ENCODE data around the gene MIA2.
A peak's percentile ranks its signal among the peaks of the same experiment; 100 is the strongest.
"Not testable (repeated sequence)": the region's sequence is repeated elsewhere in the genome, so short reads cannot be mapped to it uniquely, and the experiment has no call there.

MIA2 gene

DNA sequence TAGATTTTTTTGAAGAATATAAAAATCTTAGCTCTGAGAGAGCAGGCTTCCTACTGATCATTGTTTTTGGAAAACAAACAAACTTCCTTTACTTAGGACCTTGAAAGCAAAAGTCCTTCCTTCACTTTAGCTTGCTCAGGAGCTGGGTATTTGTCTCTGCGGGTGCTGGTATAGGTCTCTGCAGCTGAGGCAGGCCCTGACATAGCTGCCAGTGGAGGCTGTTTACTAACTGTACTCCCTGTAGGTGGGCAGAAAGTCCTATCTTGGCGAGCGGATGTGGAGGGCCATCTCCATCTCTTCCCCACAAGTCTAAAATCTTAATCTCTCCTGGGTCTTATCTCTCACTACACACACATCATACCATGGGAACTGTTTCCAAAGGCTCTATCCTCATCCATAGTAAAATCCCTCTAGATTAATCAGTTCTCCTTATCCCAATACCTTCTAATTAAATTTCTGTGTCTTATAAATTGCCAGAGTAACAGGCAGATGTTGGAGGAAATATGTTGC is 4.1 kb upstream of the MIA2 start:
- no peaks in the 10 kb centered on the region for H3K79me2 ChIP-seq (ENCODE audit: control insufficient read depth, low read length)
- H3K4me1 ChIP-seq (ENCODE audit: control insufficient read depth, low read length): no peaks in the 10 kb centered on the region
- H3K36me3 ChIP-seq (ENCODE audit: control insufficient read depth, low read length): no peaks in the 10 kb centered on the region
- no peak overlapping the region for H3K4me3 ChIP-seq (ENCODE audit: low read length)
- H3K4me2 ChIP-seq (ENCODE audit: low read length): no peak overlapping the region
- H3K27me3 ChIP-seq (ENCODE audit: control insufficient read depth, low read length): no peaks in the 10 kb centered on the region
- no peak overlapping the region for H3K27ac ChIP-seq (ENCODE audit: low read depth, low read length)
- no peak for TF ChIP-seq EZH2phosphoT487 (IDR thresholded peaks at IDR 0.05; ENCODE audit: borderline replicate concordance, low read length)
- TF ChIP-seq, protein P1, sequence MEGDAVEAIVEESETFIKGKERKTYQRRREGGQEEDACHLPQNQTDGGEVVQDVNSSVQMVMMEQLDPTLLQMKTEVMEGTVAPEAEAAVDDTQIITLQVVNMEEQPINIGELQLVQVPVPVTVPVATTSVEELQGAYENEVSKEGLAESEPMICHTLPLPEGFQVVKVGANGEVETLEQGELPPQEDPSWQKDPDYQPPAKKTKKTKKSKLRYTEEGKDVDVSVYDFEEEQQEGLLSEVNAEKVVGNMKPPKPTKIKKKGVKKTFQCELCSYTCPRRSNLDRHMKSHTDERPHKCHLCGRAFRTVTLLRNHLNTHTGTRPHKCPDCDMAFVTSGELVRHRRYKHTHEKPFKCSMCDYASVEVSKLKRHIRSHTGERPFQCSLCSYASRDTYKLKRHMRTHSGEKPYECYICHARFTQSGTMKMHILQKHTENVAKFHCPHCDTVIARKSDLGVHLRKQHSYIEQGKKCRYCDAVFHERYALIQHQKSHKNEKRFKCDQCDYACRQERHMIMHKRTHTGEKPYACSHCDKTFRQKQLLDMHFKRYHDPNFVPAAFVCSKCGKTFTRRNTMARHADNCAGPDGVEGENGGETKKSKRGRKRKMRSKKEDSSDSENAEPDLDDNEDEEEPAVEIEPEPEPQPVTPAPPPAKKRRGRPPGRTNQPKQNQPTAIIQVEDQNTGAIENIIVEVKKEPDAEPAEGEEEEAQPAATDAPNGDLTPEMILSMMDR (IDR thresholded peaks at IDR 0.05; ENCODE audit: low read depth, low read length, poor library complexity, severe bottlenecking): no peak
- no peaks in the 10 kb centered on the region for H4K20me1 ChIP-seq (ENCODE audit: control insufficient read depth, insufficient read depth, low read depth, low read length)
- no peaks in the 10 kb centered on the region for H3K9me2 ChIP-seq (replicated peaks; ENCODE audit: control insufficient read depth, low read length)
- H3K9me3 ChIP-seq (ENCODE audit: control insufficient read depth, insufficient read depth, low read length): no peaks in the 10 kb centered on the region
- H3F3A ChIP-seq (ENCODE audit: control insufficient read depth, insufficient read depth): no peaks in the 10 kb centered on the region

DNA sequence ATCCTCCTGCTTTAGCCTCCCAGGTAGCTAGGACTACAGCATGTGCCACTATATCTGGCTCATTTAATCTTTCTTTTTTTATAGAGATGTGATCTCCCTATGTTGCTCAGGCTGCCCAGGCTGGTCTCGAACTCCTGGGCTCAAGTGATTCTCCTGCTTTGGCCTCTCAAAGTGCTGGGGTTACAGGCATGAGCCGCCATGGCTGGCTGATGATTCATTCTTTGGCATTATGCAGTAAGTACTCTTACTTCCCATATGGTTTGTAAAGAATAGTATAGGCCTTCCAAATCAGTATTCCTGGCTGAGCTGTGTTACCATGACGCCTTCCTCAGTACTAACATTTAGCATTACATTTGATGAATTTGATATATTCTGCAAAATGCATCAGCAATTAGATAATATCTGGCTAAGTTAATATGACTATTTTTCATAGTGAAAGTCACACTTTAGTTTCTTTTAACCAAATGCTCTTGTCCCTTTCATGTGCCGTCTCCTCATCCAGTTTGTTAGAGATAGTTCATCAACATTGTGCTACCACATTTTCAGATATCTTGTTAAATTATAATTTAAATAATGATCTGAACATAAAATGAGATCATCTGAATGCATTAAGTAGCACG is 3.2 kb upstream of the MIA2 start:
- no peak overlapping the region for H3K27ac ChIP-seq (ENCODE audit: low read depth, low read length)
- no peak overlapping the region for H3K4me2 ChIP-seq (ENCODE audit: low read length)
- H3K79me2 ChIP-seq (ENCODE audit: control insufficient read depth, low read length): no peaks in the 10 kb centered on the region
- H3K9me3 ChIP-seq (ENCODE audit: control insufficient read depth, insufficient read depth, low read length): no peaks in the 10 kb centered on the region
- no peaks in the 10 kb centered on the region for H3K36me3 ChIP-seq (ENCODE audit: control insufficient read depth, low read length)
- no peaks in the 10 kb centered on the region for H3F3A ChIP-seq (ENCODE audit: control insufficient read depth, insufficient read depth)
- H3K4me3 ChIP-seq (ENCODE audit: low read length): no peak overlapping the region
- no peaks in the 10 kb centered on the region for H4K20me1 ChIP-seq (ENCODE audit: control insufficient read depth, insufficient read depth, low read depth, low read length)
- TF ChIP-seq EZH2phosphoT487 (IDR thresholded peaks at IDR 0.05; ENCODE audit: borderline replicate concordance, low read length): no peak
- no peaks in the 10 kb centered on the region for H3K4me1 ChIP-seq (ENCODE audit: control insufficient read depth, low read length)
- no peaks in the 10 kb centered on the region for H3K9me2 ChIP-seq (replicated peaks; ENCODE audit: control insufficient read depth, low read length)
- no peaks in the 10 kb centered on the region for H3K27me3 ChIP-seq (ENCODE audit: control insufficient read depth, low read length)

DNA sequence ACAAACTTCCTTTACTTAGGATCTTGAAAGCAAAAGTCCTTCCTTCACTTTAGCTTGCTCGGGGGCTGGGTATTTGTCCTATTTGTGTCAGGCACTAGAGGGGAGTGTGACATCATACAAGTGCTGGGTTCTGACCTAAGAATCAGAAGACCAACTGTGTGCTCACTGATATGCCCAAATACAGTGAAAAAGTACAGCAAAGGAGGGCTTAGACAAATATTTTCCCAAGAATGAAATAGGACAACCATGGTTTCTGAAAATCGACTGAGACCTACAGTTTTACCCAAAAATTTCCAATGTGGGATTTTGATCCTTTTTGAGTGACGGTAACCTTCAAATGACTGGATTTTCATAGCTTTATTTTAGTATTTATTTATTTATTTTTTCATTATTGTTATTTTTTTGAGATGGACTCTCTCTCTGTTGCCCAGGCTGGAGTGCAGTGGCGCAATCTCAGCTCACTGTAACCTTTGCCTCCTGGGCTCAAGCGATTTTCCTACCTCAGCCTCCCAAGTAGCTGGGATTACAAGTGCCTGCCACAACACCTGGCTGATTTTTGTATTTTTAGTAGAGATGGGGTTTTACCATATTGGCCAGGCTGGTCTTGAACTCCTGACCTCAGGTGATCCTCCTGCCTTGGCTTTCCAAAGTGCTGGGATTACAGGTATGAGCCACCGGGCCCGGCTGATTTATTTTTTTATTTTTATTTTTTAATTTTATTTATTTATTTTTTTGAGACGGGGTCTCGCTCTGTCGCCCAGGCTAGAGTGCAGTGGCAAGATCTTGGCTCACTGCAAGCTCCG is 1.8 kb upstream of the MIA2 start:
- H3K36me3 ChIP-seq (ENCODE audit: control insufficient read depth, low read length); H3K4me2 ChIP-seq (ENCODE audit: low read length); H3K79me2 ChIP-seq (ENCODE audit: control insufficient read depth, low read length); H4K20me1 ChIP-seq (ENCODE audit: control insufficient read depth, insufficient read depth, low read depth, low read length); H3F3A ChIP-seq (ENCODE audit: control insufficient read depth, insufficient read depth); H3K9me3 ChIP-seq (ENCODE audit: control insufficient read depth, insufficient read depth, low read length); H3K9me2 ChIP-seq (replicated peaks; ENCODE audit: control insufficient read depth, low read length); H3K27me3 ChIP-seq (ENCODE audit: control insufficient read depth, low read length); H3K4me1 ChIP-seq (ENCODE audit: control insufficient read depth, low read length); H3K4me3 ChIP-seq (ENCODE audit: low read length); H3K27ac ChIP-seq (ENCODE audit: low read depth, low read length): not testable (repeated sequence)
- TF ChIP-seq, protein P1 (IDR thresholded peaks at IDR 0.05; ENCODE audit: low read depth, low read length, poor library complexity, severe bottlenecking): peak; percentile 45
